ENCODE data around the gene ULK2.

DNA sequence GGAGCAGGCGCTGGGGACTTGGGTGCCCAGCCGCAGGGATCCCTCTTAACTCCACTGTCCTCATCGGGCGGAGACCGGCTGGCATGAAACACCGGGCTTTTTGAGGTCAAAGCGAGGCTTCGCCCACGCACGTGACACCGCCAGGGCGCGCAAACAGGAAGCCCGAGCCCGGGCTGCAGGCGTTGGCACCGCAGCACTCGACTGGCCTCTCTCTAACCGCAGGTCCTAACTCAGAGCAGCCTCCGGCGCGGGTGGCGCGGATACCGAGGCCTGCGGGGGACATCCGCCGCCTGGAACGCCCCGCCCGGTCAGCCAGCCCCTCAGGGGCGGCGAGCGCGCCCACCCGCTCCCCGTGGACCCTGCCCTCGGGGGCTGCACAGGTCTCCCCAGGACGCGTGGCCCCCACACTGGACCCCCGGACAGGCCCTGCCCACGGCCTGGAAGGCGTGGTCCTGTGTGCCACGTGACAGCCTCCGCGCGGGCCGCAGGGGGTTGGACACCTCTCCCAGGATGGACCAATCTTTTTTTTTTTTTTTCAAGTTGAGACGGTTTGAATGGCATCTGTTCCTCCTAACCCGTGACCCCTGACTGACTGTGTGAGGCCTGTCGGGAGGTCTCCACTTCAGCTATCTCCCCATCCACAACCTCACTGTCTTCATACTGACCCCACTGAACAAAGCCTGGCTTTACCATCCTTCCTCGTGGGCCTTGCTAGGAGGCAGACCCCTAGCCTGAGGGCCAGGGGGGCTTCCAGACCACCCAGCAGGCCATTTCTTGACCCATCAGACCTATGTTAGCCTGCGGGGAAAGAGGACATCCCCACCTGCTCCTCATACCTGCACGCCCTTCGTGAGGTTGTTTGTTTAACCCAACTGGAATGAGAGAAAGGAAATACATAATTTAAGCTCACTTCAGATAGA is 143.0 kb downstream of the ULK2 start:
- no peak for TF ChIP-seq CTCF (IDR thresholded peaks at IDR 0.05; ENCODE audit: poor library complexity, severe bottlenecking)
- no peak for TF ChIP-seq REST (IDR thresholded peaks at IDR 0.05; ENCODE audit: borderline replicate concordance)

All from neural cell (in vitro differentiated cells).